Fibroblast of peridontal ligament (primary cell): Measurements from ENCODE around the gene EID1.
"Not testable (repeated sequence)": the region's sequence is repeated elsewhere in the genome, so short reads cannot be mapped to it uniquely, and the experiment has no call there.

Source experiments
- DNase-seq: peaks from one replicate; pipeline ENCODE4 v3.0.0-alpha.2; 2010; ENCODE audit errors: extremely low read depth

Gene EID1

DNA sequence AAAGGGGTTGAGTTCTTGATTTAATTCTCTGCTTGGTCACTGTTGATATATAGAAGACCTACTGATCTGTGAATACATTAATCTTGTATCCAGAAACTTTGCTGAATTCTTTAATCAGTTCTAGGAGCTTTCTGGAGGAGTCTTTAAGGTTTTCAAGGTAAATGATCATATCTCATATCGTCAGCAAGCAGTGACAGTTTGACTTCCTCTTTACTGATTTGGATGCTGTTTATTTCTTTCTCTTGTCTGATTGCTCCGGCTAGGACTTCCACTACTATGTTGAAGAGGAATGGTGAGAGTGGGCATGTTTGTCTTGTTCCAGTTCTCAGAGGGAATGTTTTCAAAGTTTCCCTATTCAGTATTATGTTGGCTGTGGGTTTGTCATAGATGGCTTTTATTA lies 31.4 kb downstream of the EID1 start:
- not testable (repeated sequence) for DNase-seq

DNA sequence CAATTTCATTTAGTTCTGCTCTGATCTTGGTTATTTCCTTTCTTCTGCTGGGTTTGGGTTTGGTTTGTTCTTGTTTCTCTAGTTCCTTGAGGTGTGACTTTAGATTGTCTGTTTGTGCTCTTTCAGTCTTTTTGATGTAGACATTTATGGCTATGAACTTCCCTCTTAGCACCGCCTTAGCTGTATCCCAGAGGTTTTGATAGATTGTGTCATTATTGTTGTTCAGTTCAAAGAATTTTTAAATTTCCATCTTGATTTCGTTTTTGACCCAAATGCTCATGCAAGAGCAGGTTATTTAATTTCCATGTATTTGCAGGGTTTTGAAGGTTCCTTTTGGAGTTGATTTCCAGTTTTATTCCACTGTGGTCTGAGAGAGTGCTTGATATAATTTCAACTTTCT lies 32.6 kb downstream of the EID1 start:
- DNase-seq, result not testable (repeated sequence)

DNA sequence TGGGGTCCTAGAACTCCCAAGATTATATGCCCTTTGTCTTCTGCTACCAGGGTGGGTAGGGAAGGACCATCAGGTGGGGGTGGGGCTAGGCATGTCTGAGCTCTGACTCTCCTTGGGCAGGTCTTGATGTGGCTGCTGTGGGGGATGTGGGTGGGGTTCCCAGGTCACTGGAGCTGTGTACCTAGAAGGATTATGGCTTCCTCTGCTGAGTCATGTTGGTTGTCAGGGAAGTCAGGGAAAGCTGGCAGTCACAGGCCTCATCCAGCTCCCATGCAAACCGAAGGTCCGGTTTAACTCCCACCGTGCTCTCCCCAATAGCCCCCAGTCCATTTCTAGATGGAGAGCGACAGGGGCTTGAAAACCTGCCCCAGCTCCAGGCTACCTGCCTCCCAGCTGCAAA lies 35.2 kb downstream of the EID1 start:
- DNase-seq, result no peak

DNA sequence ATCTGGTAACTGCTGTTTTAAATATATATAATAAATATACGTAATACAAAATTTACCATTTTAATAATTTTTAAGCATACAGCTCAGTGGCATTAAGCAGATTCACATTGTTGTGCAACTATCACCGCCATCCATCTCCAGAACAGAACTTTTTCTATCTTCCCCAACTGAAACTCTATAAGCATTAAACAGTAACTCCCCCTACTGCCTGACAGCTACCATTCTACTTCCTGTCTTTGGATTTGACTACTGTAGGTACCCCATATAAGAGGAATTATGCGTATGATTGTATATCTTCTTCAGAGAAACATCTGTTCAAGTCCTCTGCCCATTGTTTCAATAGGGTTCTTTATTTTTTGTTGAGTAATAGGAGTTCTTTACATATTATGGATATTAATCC lies 36.8 kb downstream of the EID1 start:
- no peak for DNase-seq

DNA sequence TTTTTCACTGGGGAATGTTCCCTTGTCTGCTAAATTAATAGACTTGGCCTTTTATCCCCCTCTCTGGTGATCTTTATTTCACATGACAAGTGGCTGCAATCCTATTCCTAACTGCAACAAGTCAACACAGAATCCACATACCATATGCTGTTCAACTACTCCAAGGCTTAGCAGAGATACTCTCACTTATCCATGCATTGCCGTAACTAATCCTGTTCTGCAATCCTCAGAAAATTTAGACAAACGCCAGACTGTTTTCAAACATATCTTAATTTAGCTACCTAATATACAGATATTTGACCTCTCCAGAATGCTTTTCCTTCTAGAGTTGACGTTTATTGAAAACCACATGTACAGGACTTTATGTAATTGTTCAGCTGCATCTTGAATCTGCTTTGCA lies 37.9 kb downstream of the EID1 start:
- DNase-seq, result no peak

DNA sequence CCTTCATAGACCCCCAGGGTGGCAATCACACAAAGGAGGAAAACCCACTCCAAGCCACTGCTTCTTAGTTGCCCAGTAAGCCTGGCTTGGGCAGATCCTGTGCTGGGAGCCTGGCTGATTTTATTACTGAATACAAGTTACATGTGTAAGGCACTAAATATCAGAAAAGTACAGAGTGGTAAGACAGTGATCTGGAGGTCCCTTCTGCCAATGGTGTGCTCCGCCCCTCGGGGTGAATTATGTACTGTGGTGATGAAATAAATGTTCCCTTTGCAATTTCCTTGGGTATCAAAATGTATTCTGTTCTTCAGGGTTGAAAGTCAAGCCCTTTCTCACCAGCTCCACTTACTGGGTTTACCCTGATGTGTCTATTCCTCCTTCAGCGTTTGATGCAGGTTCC lies 38.8 kb downstream of the EID1 start:
- no peak for DNase-seq

DNA sequence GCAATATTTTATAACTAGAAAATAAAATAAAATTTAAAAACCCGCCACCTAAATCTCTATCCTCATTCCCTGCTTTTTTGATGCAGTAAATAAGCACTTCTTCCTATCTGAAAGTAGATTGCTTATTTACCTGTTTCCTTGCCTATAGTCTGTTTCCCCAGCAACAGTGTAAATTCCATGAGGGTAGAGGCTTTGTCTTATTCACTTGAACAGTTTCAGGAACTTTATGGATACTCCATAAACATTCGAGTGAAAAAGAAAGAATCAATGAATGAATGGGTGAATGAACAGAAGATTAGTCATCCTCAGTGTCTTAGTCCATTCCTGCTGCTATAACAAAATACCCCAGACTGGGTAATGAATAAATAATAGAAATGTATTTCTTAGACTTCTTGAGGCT lies 44.1 kb downstream of the EID1 start:
- no peak for DNase-seq

DNA sequence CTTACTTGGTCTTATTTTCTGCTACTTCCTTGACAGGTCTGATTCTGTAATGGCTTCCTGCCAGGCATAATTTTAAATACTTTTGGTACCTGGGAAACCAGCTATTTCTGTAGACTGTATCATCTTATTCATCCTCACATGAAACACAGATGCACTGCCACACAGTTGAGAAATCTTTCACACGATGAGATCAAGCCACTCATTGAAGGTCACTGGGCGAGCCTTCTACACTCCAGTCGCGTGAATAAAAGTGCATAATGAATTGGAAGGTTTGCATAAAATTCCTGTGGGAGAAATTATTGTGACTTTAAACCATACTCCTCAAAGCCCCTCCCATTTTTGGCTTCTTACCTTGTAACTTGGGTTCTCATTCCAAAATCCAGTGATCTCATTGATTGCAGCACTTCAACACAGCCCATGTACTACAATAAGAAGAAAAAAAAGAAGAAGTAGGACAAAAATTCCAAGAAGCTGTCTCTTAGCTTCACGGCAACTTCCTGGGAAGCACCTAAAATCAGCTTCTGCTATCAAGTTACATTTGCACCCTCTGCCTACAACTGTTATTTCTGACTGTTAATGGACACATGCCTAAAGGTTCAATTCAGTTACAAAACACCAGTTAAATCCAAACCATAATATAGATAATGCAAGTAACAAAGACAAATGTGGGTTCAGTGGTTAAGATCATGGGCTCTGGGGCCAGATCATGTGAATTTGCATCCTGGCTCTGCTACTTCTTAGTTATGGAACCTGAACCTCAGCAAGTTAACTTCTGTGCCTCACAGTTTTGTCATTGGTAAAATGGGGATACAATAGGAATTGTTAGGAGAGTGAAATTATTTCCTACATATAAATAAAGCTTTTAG lies 46.8 kb downstream of the EID1 start:
- no peak for DNase-seq

DNA sequence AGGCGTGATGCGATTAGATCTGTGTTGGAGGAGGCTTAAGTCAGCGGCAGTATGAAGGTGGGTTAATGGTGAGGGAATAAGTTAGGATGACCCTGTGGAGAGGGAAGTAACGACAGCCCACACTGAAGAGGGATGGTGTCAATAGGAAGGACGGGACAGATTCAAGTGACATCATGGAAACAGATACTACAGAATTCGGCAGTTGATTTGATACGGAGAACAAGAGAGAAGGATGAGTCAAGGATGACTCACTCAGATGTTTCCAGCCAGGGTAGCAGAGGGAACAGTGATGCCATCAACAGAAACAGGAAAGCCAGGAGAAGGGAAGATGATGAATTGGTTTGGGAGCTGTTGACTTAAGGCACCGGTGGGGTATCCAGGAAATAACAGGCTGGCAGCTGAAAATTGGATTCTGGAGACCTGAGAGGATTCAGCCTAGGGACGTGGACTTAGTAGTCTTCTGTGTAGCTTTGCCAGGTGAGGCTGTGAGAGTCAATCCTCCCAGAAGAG lies 47.8 kb downstream of the EID1 start:
- peak; percentile 90 for DNase-seq

DNA sequence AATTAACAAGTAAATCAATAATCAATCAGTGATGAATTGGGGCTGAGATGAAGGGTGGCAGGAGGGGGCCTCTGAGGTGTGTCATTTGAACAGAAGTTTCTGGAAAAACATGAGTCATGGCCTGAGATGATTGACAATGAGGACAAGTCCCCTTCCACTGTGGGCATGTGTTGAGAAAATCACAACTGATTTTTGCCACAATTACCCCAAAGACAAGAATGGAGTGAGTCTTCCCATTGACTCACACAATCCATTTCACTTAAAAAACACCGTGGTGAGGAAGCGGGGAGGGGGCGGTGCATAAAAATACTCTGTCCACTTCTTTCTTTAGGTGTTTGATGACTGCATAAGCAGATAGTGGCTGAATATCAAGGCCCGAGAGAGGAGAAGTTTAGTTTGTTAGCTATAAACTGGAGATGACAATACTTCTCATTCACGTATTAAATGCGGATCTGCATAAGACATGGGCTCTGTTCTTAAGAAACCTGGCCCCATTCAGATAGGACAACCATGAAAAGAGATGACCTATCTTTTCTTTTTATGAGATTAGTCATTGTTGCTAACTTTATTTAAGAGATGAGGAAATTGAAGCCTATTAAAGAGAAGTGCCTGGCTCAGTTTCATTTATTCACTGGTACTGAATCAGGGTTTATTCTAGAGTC lies 51.1 kb downstream of the EID1 start:
- no peak for DNase-seq

DNA sequence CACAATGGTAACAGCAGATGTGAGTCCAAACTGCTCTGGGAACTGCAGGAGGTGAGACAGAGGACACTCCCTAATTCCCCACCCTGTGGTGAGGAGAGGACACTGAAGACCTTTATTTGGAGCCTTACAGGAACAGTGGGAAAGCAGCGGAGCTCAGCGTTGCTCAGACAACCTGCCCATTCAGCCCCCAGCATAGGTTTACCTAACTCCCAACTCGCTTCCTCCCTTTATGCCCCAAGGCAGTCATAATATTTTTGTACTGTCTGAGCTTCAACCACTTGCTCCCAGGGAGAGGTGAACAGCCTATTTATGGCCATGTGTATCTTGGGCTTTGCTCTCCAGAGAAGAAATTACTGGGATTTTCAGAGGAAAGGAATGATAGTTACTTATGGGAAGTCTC lies 51.7 kb downstream of the EID1 start:
- DNase-seq, result no peak
